HG03571 (cell line): Measurements from ENCODE around the gene KRTAP20-3.

ENCODE experiments used
- ATAC-seq: cut with Tn5 transposase; IDR thresholded peaks from one replicate; pipeline ENCODE4 v1.9.1; 2021; ENCODE audit not compliant: unreplicated experiment

The KRTAP20-3 gene

GRCh38 chr21:30680586-30680985, 37.9 kb downstream of the KRTAP20-3 start:
- no peak for ATAC-seq

- ATAC-seq, result no peak
Observed at GRCh38 chr21:30684506-30684905, 41.8 kb downstream of the KRTAP20-3 start.

- no peak for ATAC-seq
Observed at GRCh38 chr21:30689822-30690221, 47.2 kb downstream of the KRTAP20-3 start.
